Neural cell (in vitro differentiated cells): Measurements from ENCODE around the gene FHIP1A. TPM values are rescaled to one million over a fixed set of nuclear protein-coding genes. Genes with fewer than 3 reads are reported as not detected.

ENCODE experiments used
- H2AFZ ChIP-seq: fragments of 200-600, 300-800 bp; sonication (generic), shearing (Covaris generic); 2 replicates; pipeline ENCODE4 v1.6.0; 2014; ENCODE audit warnings: low read depth, mild to moderate bottlenecking, antibody characterized with exemption, low read length, moderate library complexity
- H3F3A ChIP-seq: fragments of 200-600 bp; shearing (Covaris generic); 2 replicates; pipeline ENCODE4 v1.6.1; 2016; ENCODE audit warnings: mild to moderate bottlenecking, moderate library complexity, mixed read lengths, antibody characterized with exemption, low read length; ENCODE audit not compliant: insufficient read depth, poor library complexity, severe bottlenecking
- H3K27ac ChIP-seq: fragments of 200-600, 300-800 bp; sonication (generic), shearing (Covaris generic); 2 replicates; pipeline ENCODE4 v1.5.1; 2014; ENCODE audit warnings: mild to moderate bottlenecking, low read length, moderate library complexity
- H3K27me3 ChIP-seq: fragments of 300-800, 200-600 bp; sonication (generic), shearing (Covaris generic); 2 replicates; pipeline ENCODE4 v1.6.0; 2014; ENCODE audit warnings: mild to moderate bottlenecking, low read depth, low read length, moderate library complexity; ENCODE audit not compliant: insufficient read depth
- H3K36me3 ChIP-seq: fragments of 300-800, 200-600 bp; sonication (generic), shearing (Covaris generic); 2 replicates; pipeline ENCODE4 v1.5.1; 2014; ENCODE audit warnings: mild to moderate bottlenecking, antibody characterized with exemption, low read length, moderate library complexity; ENCODE audit not compliant: insufficient read depth
- H3K4me2 ChIP-seq: fragments of 300-800, 200-600 bp; sonication (generic), shearing (Covaris generic); 2 replicates; pipeline ENCODE4 v1.6.0; 2014; ENCODE audit warnings: mild to moderate bottlenecking, low read length
- H3K4me3 ChIP-seq: fragments of 300-800, 200-600 bp; sonication (generic), shearing (Covaris generic); 2 replicates; pipeline ENCODE4 v1.5.1; 2014; ENCODE audit warnings: mild to moderate bottlenecking, low read length, moderate library complexity
- H3K79me2 ChIP-seq: fragments of 200-600 bp; shearing (Covaris generic); replicated peaks from 2 replicates; pipeline ENCODE4 v1.6.0; 2014; ENCODE audit warnings: mild to moderate bottlenecking, low read length, moderate library complexity; ENCODE audit not compliant: insufficient read depth
- H3K9ac ChIP-seq: fragments of 300-800, 200-600 bp; sonication (generic), shearing (Covaris generic); 2 replicates; pipeline ENCODE4 v1.6.1; 2016; ENCODE audit warnings: mild to moderate bottlenecking, low read length, mixed read lengths
- H3K9me2 ChIP-seq: fragments of 200-600 bp; shearing (Covaris generic); 2 replicates; pipeline ENCODE4 v1.6.1; 2016; ENCODE audit warnings: mild to moderate bottlenecking, low read length, mixed read lengths; ENCODE audit not compliant: insufficient read depth
- H3K9me3 ChIP-seq: fragments of 200-600, 300-800 bp; sonication (generic), shearing (Covaris generic); 2 replicates; pipeline ENCODE4 v1.6.1; 2016; ENCODE audit warnings: mild to moderate bottlenecking, mixed run types, low read length, moderate library complexity, mixed read lengths
- H4K20me1 ChIP-seq: fragments of 200-600 bp; shearing (Covaris generic); 2 replicates; pipeline ENCODE4 v1.6.1; 2016; ENCODE audit warnings: mild to moderate bottlenecking, mixed run types; ENCODE audit not compliant: insufficient read depth
- EP300 ChIP-seq: fragments of 450-650 bp; conservative IDR thresholded peaks from 2 replicates; pipeline ENCODE4 v1.6.1; 2014; ENCODE audit warnings: antibody characterized with exemption, mild to moderate bottlenecking, moderate library complexity; ENCODE audit not compliant: poor library complexity, severe bottlenecking
- EZH2 ChIP-seq: fragments of 200-600, 300-800 bp; shearing (Covaris generic), sonication (generic); IDR thresholded peaks from 2 replicates; pipeline ENCODE4 v1.6.1; 2014; ENCODE audit warnings: antibody characterized with exemption, low read length, borderline replicate concordance, mild to moderate bottlenecking; ENCODE audit not compliant: insufficient read depth, poor library complexity, severe bottlenecking
- MXI1 ChIP-seq: fragments of 450-650 bp; conservative IDR thresholded peaks from 2 replicates; pipeline ENCODE4 v1.6.1; 2014; ENCODE audit warnings: antibody characterized with exemption, mild to moderate bottlenecking; ENCODE audit not compliant: poor library complexity, severe bottlenecking
- POLR2AphosphoS5 ChIP-seq: IDR thresholded peaks from 2 replicates; pipeline ENCODE4 v1.6.1; 2012
- RAD21 ChIP-seq: fragments of 450-650 bp; conservative IDR thresholded peaks from 2 replicates; pipeline ENCODE4 v1.6.1; 2014; ENCODE audit warnings: antibody characterized with exemption, mild to moderate bottlenecking, moderate library complexity
- REST ChIP-seq: IDR thresholded peaks from 2 replicates; pipeline ENCODE4 v1.6.1; 2012; ENCODE audit warnings: borderline replicate concordance
- SMC3 ChIP-seq: fragments of 450-650 bp; conservative IDR thresholded peaks from 2 replicates; pipeline ENCODE4 v1.6.1; 2014; ENCODE audit warnings: antibody characterized with exemption, mild to moderate bottlenecking, moderate library complexity; ENCODE audit not compliant: poor library complexity
- TAF1 ChIP-seq: IDR thresholded peaks from 2 replicates; pipeline ENCODE4 v1.6.1; 2012; ENCODE audit warnings: low read depth
- polyA plus RNA-seq: library from polyadenylated mRNA; depleted of rRNA; stranded (reverse); fragments of >200 nt; gene quantifications from 2 replicates; pipeline ENCODE4 v1.2.3, GENCODE V29; 2014
- TF ChIP-seq, protein P1 (sequence below): fragments of 450-650 bp; IDR thresholded peaks from 2 replicates; pipeline ENCODE4 v1.5.1; 2014; ENCODE audit warnings: antibody characterized with exemption, mild to moderate bottlenecking, moderate library complexity; ENCODE audit not compliant: poor library complexity, severe bottlenecking

FHIP1A gene
- polyA plus RNA-seq, 1 donor from 2014 or later = not detected

GRCh38 chr4:151429957-151430570, 21.1 kb downstream of the FHIP1A start:
- no peaks in the 10 kb centered on the region for H3K9me3 ChIP-seq

DNA sequence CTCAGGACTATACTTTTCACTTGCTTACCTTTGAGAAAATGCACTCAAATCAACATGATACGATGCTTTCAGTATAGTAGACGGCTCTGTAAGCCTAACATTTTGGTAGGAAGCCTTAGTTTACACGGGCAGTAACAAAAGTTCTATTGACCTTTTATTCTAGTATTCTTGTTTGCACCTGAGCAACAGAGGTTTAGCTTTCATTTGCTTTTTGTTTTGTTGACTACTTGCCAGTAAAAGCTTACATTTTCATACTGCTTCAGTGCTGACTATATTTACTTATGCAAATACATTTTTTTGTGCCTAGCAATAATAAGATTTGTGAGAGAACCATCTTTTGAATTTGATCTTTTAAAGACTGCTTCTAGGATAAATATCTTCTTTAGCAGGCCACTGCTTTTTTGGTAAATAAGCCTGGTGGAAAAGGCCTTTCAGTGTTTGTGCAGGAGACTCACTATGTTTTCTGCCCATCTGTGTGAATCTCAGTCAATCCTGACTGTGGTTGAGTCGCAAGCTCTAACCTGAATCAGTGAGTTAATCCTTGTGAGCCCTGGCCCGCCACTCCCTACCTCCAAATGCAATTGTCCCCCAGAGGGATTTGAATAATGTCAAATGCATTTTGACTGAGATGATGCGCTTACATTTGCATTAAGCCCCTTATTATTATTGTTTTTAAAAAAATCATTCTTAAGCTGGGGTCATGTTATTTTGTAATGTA, 21.9 kb downstream of the FHIP1A start:
- H3K4me3 ChIP-seq = no peak overlapping the region
- H3K9ac ChIP-seq = no peak overlapping the region
- H3K36me3 ChIP-seq = no peaks in the 10 kb centered on the region
- no peaks in the 10 kb centered on the region for H3K79me2 ChIP-seq
- no peak overlapping the region for H2AFZ ChIP-seq
- H3F3A ChIP-seq = no peaks in the 10 kb centered on the region
- no peak overlapping the region for H3K4me2 ChIP-seq
- no peaks in the 10 kb centered on the region for H4K20me1 ChIP-seq
- no peak overlapping the region for H3K27ac ChIP-seq
- H3K27me3 ChIP-seq = no peaks in the 10 kb centered on the region
- no peaks in the 10 kb centered on the region for H3K9me2 ChIP-seq
- H3K9me3 ChIP-seq = no peaks in the 10 kb centered on the region
- TF ChIP-seq REST = no peak
- no peak for TF ChIP-seq SMC3
- no peak for TF ChIP-seq EP300
- no peak for TF ChIP-seq TAF1
- TF ChIP-seq POLR2AphosphoS5 = no peak
- TF ChIP-seq RAD21 = no peak

More at GRCh38 chr4:151429957-151430570, 21.1 kb downstream of the FHIP1A start:
- no peaks in the 10 kb centered on the region for H3K36me3 ChIP-seq
- no peak overlapping the region for H2AFZ ChIP-seq
- H3K79me2 ChIP-seq = no peaks in the 10 kb centered on the region
- no peak overlapping the region for H3K4me2 ChIP-seq
- no peaks in the 10 kb centered on the region for H3K9me2 ChIP-seq
- H4K20me1 ChIP-seq = no peaks in the 10 kb centered on the region
- TF ChIP-seq, protein P1, sequence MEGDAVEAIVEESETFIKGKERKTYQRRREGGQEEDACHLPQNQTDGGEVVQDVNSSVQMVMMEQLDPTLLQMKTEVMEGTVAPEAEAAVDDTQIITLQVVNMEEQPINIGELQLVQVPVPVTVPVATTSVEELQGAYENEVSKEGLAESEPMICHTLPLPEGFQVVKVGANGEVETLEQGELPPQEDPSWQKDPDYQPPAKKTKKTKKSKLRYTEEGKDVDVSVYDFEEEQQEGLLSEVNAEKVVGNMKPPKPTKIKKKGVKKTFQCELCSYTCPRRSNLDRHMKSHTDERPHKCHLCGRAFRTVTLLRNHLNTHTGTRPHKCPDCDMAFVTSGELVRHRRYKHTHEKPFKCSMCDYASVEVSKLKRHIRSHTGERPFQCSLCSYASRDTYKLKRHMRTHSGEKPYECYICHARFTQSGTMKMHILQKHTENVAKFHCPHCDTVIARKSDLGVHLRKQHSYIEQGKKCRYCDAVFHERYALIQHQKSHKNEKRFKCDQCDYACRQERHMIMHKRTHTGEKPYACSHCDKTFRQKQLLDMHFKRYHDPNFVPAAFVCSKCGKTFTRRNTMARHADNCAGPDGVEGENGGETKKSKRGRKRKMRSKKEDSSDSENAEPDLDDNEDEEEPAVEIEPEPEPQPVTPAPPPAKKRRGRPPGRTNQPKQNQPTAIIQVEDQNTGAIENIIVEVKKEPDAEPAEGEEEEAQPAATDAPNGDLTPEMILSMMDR = no peak
- TF ChIP-seq SMC3 (no peak), EP300 (no peak), EZH2 (no peak), MXI1 (no peak), POLR2AphosphoS5 (no peak), TAF1 (no peak), REST (no peak), RAD21 (no peak)
- H3F3A ChIP-seq = no peaks in the 10 kb centered on the region
- no peaks in the 10 kb centered on the region for H3K27me3 ChIP-seq
- no peak overlapping the region for H3K27ac ChIP-seq
- no peak overlapping the region for H3K4me3 ChIP-seq
- no peak overlapping the region for H3K9ac ChIP-seq
